Measurements from ENCODE around the gene NTMT1.

DNA sequence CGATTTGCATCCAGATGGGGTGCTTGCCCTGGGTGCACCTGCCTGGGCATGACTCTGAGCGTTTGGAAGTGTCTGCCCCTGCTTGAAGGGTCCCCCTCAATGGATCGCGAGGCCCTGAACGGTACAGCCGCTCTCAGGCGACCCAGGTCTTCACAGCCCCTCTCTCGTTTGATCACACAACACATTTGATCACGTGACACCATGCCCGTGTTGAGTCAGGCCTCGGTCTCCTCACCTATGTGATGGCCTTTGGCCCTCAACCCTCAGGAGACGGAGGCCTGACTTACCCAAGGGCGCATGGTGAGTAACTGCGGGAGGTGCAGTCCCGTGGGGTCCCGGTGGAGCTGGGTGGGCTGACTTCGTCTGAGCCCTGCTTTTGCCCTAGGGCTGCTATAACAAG lies 18.9 kb downstream of the NTMT1 start:
- TF ChIP-seq REST (IDR thresholded peaks at IDR 0.05) = no peak
- TF ChIP-seq RCOR1 (IDR thresholded peaks at IDR 0.05; ENCODE audit: low read depth, low read length) = no peak
- TF ChIP-seq CTCF (IDR thresholded peaks at IDR 0.05) = no peak
- TF ChIP-seq EHMT2 (IDR thresholded peaks at IDR 0.05; ENCODE audit: low read depth) = no peak
- no peak for TF ChIP-seq RAD21 (conservative IDR thresholded peaks at IDR 0.05 in 1 of 2, IDR thresholded peaks at IDR 0.05 in 1 of 2)
- TF ChIP-seq RFX5 (IDR thresholded peaks at IDR 0.05) = no peak
- no peak for TF ChIP-seq ZNF302 (CRISPR knock-in tag; IDR thresholded peaks at IDR 0.05)

Measured in A549 (cell line).